Omental fat pad (tissue), 4 donors: ENCODE data around the gene H2BK1. TPM values are rescaled to one million over a fixed set of nuclear protein-coding genes. Genes with fewer than 3 reads are reported as not detected.

ENCODE experiments used
- ATAC-seq: fragments of 150-250 bp; one replicate; pipeline ENCODE4 v1.9.1; 2016; ENCODE audit warnings: mild to moderate bottlenecking, moderate library complexity; ENCODE audit not compliant: low FRiP score
- DNase-seq: peaks from one replicate; pipeline ENCODE4 v3.0.0-alpha.2; 2019; ENCODE audit warnings: low spot score
- CTCF ChIP-seq, 3 donors: fragments of 450-650 bp; IDR thresholded peaks; one replicate each; pipeline ENCODE4 v1.5.1; 2016 to 2017; ENCODE audit warnings: antibody characterized with exemption in 3 of 3, mild to moderate bottlenecking in 3 of 3, moderate library complexity in 2 of 3
- total RNA-seq, 4 donors: library from RNA; depleted of rRNA; stranded (reverse); fragments of >200 nt; gene quantifications; one replicate each; pipeline ENCODE4 v1.1.0, GENCODE V29; 2016

H2BK1 gene
- total RNA-seq, 4 donors from 2014 or later, result not detected

- TF ChIP-seq CTCF (IDR thresholded peaks at IDR 0.05), result no peak
- DNase-seq (no peak), ATAC-seq (no peak)
Measured at GRCh38 chr7:151178236-151178635, 32.1 kb downstream of the H2BK1 start.

- TF ChIP-seq CTCF (IDR thresholded peaks at IDR 0.05), result no peak
- ATAC-seq (no peak), DNase-seq (no peak)
Measured at GRCh38 chr7:151177310-151177709, 33.0 kb downstream of the H2BK1 start.

- no peak for TF ChIP-seq CTCF (IDR thresholded peaks at IDR 0.05)
- no peak for DNase-seq
- no peak for ATAC-seq
Measured at GRCh38 chr7:151176401-151176800, 33.9 kb downstream of the H2BK1 start.

GRCh38 chr7:151175793-151176311, 34.4 kb downstream of the H2BK1 start:
- no peak for DNase-seq
- no peak for ATAC-seq
- no peak for TF ChIP-seq CTCF (IDR thresholded peaks at IDR 0.05)

GRCh38 chr7:151175047-151175792, 35.1 kb downstream of the H2BK1 start:
- DNase-seq (no peak), ATAC-seq (no peak)
- no peak for TF ChIP-seq CTCF (IDR thresholded peaks at IDR 0.05)

GRCh38 chr7:151174246-151175046, 35.8 kb downstream of the H2BK1 start:
- ATAC-seq (no peak), DNase-seq (no peak)
- TF ChIP-seq CTCF (IDR thresholded peaks at IDR 0.05), result no peak
